Hepatocyte (in vitro differentiated cells): ENCODE data around the gene TMEM150B.

Source experiments
- CTCF ChIP-seq: fragments of 200-600 bp; sonication (generic); IDR thresholded peaks from 2 replicates; pipeline ENCODE4 v1.5.1; 2016; ENCODE audit warnings: antibody characterized with exemption, mild to moderate bottlenecking; ENCODE audit not compliant: poor library complexity
- EZH2phosphoT487 ChIP-seq: fragments of 200-600 bp; sonication (generic); IDR thresholded peaks from one replicate; pipeline ENCODE4 v1.6.1; 2018; ENCODE audit warnings: antibody characterized with exemption, mild to moderate bottlenecking, low read depth, moderate library complexity; ENCODE audit not compliant: unreplicated experiment, severe bottlenecking

GRCh38 chr19:55321466-55322137 is 3.5 kb downstream of the TMEM150B start:
- no peak for TF ChIP-seq CTCF
- TF ChIP-seq EZH2phosphoT487, result no peak
